HCT116 (cell line): ENCODE data around the gene SMIM28.

Source experiments
- POLR2A ChIP-seq: IDR thresholded peaks from 2 replicates; pipeline ENCODE4 v1.7.0; 2011; ENCODE audit warnings: borderline replicate concordance; ENCODE audit not compliant: insufficient read depth, insufficient read length; ENCODE audit errors: extremely low read depth
- POLR2AphosphoS5 ChIP-seq: IDR thresholded peaks from 2 replicates; pipeline ENCODE4 v1.6.1; 2011; ENCODE audit warnings: mild to moderate bottlenecking, low read depth, low read length, moderate library complexity
- TF ChIP-seq, protein P1 (sequence below), 3 experiments: fragments of 200-600 bp in 1 of 3; sonication (generic) in 1 of 3; IDR thresholded peaks in 2 of 3; conservative IDR thresholded peaks in 1 of 3; 2 replicates each; pipeline ENCODE4 v1.5.1; 2012 to 2017; ENCODE audit warnings: low read depth in 2 of 3, low read length in 2 of 3, antibody characterized with exemption in 1 of 3, borderline replicate concordance in 1 of 3, control low read depth in 1 of 3, mild to moderate bottlenecking in 1 of 3, mixed read lengths in 1 of 3, mixed run types in 1 of 3, moderate library complexity in 1 of 3; ENCODE audit not compliant: insufficient read depth in 1 of 3

GRCh38 chr6:138421608-138422007 lies 43.9 kb downstream of the SMIM28 start:
- TF ChIP-seq POLR2AphosphoS5, result no peak
- TF ChIP-seq POLR2A, result no peak
- TF ChIP-seq, protein P1, sequence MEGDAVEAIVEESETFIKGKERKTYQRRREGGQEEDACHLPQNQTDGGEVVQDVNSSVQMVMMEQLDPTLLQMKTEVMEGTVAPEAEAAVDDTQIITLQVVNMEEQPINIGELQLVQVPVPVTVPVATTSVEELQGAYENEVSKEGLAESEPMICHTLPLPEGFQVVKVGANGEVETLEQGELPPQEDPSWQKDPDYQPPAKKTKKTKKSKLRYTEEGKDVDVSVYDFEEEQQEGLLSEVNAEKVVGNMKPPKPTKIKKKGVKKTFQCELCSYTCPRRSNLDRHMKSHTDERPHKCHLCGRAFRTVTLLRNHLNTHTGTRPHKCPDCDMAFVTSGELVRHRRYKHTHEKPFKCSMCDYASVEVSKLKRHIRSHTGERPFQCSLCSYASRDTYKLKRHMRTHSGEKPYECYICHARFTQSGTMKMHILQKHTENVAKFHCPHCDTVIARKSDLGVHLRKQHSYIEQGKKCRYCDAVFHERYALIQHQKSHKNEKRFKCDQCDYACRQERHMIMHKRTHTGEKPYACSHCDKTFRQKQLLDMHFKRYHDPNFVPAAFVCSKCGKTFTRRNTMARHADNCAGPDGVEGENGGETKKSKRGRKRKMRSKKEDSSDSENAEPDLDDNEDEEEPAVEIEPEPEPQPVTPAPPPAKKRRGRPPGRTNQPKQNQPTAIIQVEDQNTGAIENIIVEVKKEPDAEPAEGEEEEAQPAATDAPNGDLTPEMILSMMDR (IDR thresholded peaks at IDR 0.05 in 2 of 3, conservative IDR thresholded peaks at IDR 0.05 in 1 of 3; ENCODE audit: borderline replicate concordance in 1 of 3, insufficient read depth in 1 of 3, low read depth in 2 of 3, low read length in 2 of 3), result no peak
